ENCODE data around the gene CTSC. TPM values are rescaled to one million over a fixed set of nuclear protein-coding genes. Genes with fewer than 3 reads are reported as not detected.

Gene CTSC
- total and polyA plus RNA-seq, 10 donors, result 67.1 to 566 (median 253) TPM

DNA sequence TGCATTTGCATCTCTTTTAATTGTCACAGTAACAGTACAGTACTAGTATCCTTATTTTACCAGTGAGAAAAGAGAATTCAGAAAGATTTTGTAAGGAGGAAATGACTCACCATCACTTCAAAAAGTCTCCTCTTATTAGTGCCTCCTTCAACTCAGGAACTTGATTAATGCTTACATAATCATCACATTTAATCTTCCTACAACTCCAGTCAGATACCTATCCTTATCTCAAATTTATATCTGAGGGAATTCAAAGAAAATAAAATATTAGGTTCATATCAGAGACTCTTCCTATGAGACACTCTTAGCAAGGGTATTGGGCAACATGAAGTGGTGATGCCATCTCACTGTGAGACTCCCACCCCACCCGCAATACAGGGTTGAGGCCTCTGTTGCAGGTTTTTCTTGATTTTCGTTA lies 26.1 kb upstream of the CTSC start:
- Histone ChIP-seq H3K36me3 (no peaks in the 10 kb centered on the region), H3K9me3 (no peaks in the 10 kb centered on the region), H3K4me1 (peaks cover 0 to 26% (median 11%) of the 10 kb centered on the region in 6 donors), H3K4me3 (no peak overlapping the region), H3K27me3 (replicated peaks in 1 of 7) (no peaks in the 10 kb centered on the region), H3K27ac (no peak overlapping the region)
- no peak for DNase-seq
- 51 to 81% (median 71%) methylated on average over 2 of the region's 2 CpGs for WGBS, 5 donors
- intact Hi-C loops (cut with DNase I; ENCODE audit: low total_unique reads), result no loop called here
- TF ChIP-seq POLR2A (IDR thresholded peaks at IDR 0.05) (no peak), CTCF (IDR thresholded peaks at IDR 0.05 in 8 of 11, conservative IDR thresholded peaks at IDR 0.05 in 3 of 11) (no peak), POLR2AphosphoS5 (IDR thresholded peaks at IDR 0.05) (no peak)

GRCh38 chr11:88363004-88363403 lies 25.5 kb upstream of the CTSC start:
- DNase-seq, result no peak
- Histone ChIP-seq H3K4me1 (peaks cover 0 to 33% (median 11%) of the 10 kb centered on the region in 6 donors), H3K4me3 (no peak overlapping the region), H3K27ac (no peak overlapping the region), H3K36me3 (no peaks in the 10 kb centered on the region), H3K9me3 (no peaks in the 10 kb centered on the region), H3K27me3 (replicated peaks in 1 of 7) (no peaks in the 10 kb centered on the region)
- TF ChIP-seq POLR2A (IDR thresholded peaks at IDR 0.05) (no peak), CTCF (IDR thresholded peaks at IDR 0.05 in 8 of 11, conservative IDR thresholded peaks at IDR 0.05 in 3 of 11) (no peak), POLR2AphosphoS5 (IDR thresholded peaks at IDR 0.05) (no peak)
- 77 to 86% (median 79%) methylated on average over 1 of the region's 1 CpG for WGBS, 5 donors
- intact Hi-C loops (cut with DNase I; ENCODE audit: low total_unique reads), result no loop called here

DNA sequence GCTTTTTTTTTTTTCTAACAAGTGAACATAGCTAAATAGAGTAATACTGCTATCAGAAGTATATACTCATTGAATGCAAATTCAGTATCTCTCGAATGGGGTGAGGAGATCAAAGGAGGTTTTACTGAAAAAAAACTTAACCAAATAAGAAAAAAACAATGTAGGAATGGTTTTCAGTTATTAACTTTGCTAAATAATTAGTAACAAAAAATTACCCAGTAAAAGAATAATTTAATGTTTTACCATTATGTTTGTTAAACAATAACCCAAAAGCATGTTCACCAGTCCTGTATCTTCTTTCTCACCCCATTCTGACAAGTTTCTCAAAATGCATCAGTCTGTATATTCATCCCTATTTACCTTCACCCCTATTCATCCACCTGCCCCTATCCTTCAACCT lies 22.6 kb upstream of the CTSC start:
- Histone ChIP-seq H3K27me3 (replicated peaks in 1 of 7) (no peaks in the 10 kb centered on the region), H3K27ac (no peak overlapping the region), H3K4me1 (peaks cover 0 to 54% (median 23%) of the 10 kb centered on the region in 6 donors), H3K9me3 (no peaks in the 10 kb centered on the region), H3K4me3 (no peak overlapping the region), H3K36me3 (no peaks in the 10 kb centered on the region)
- 68 to 80% (median 73%) methylated on average over 1 of the region's 1 CpG for WGBS, 5 donors
- intact Hi-C loops (cut with DNase I; ENCODE audit: low total_unique reads), result no loop called here
- TF ChIP-seq CTCF (IDR thresholded peaks at IDR 0.05 in 8 of 11, conservative IDR thresholded peaks at IDR 0.05 in 3 of 11) (no peak), POLR2A (IDR thresholded peaks at IDR 0.05) (no peak), POLR2AphosphoS5 (IDR thresholded peaks at IDR 0.05) (no peak)
- no peak for DNase-seq

- 12 to 30% (median 24%) methylated on average over 1 of the region's 1 CpG for WGBS, 5 donors
- TF ChIP-seq POLR2A (IDR thresholded peaks at IDR 0.05), result no peak
- no peak for TF ChIP-seq CTCF (IDR thresholded peaks at IDR 0.05 in 8 of 11, conservative IDR thresholded peaks at IDR 0.05 in 3 of 11)
- TF ChIP-seq POLR2AphosphoS5 (IDR thresholded peaks at IDR 0.05), result no peak
- Histone ChIP-seq H3K27ac (peak overlapping the region in 2 of 8 donors; percentile 37 to 39), H3K9me3 (no peaks in the 10 kb centered on the region), H3K27me3 (replicated peaks in 1 of 7) (no peaks in the 10 kb centered on the region), H3K36me3 (no peaks in the 10 kb centered on the region), H3K4me3 (no peak overlapping the region), H3K4me1 (peaks cover 0 to 60% (median 29%) of the 10 kb centered on the region in 6 donors)
- intact Hi-C loops (cut with DNase I; ENCODE audit: low total_unique reads), result no loop called here
- no peak for DNase-seq
These were observed 22.0 kb upstream of the CTSC start for GRCh38 chr11:88359541-88359940.

Measured in spleen (tissue), 11 donors.